H1 (cell line): Measurements from ENCODE around the gene PRR16. TPM values are rescaled to one million over a fixed set of nuclear protein-coding genes. Genes with fewer than 3 reads are reported as not detected.

Experiments used
- CTCF ChIA-PET: fragments of 300-600 bp; sonication (Branson Sonifier 250); formaldehyde crosslinking; loops from one replicate; lab custom pipeline; 2021; ENCODE audit not compliant: partially characterized antibody; lab: Charles Lee
- POLR2A ChIA-PET: fragments of 300-600 bp; sonication (Branson Sonifier 250); formaldehyde crosslinking; loops from one replicate; lab custom pipeline; 2021; ENCODE audit warnings: inconsistent platforms; ENCODE audit not compliant: partially characterized antibody; lab: Charles Lee
- DNase-seq, 2 experiments: peaks; one replicate each; pipeline versions ENCODE4 v3.0.0 to v3.0.0-alpha.2; 2010 to 2022; ENCODE audit warnings: low spot score in 2 of 2, low read depth in 1 of 2, mixed read lengths in 1 of 2
- FAIRE-seq: peaks from 2 replicates; lab custom pipeline; 2011; peaks lifted over from hg19 to GRCh38; lab: Jason Lieb, UNC
- H2AFZ ChIP-seq: 2 replicates; pipeline ENCODE4 v1.8.1; 2012; ENCODE audit warnings: low read length, inconsistent platforms
- H2AK5ac ChIP-seq: 2 replicates; pipeline ENCODE4 v1.6.1; 2013; ENCODE audit warnings: low read depth, low read length
- H2BK120ac ChIP-seq: replicated peaks from 2 replicates; pipeline ENCODE3; 2013; ENCODE audit warnings: low read depth, low read length, inconsistent platforms
- H2BK12ac ChIP-seq: 2 replicates; pipeline ENCODE4 v1.6.1; 2013; ENCODE audit warnings: low read depth, low read length
- H2BK15ac ChIP-seq: 2 replicates; pipeline ENCODE4 v1.6.1; 2013; ENCODE audit warnings: low read length
- H2BK20ac ChIP-seq: 2 replicates; pipeline ENCODE4 v1.6.1; 2013; ENCODE audit warnings: low read length
- H2BK5ac ChIP-seq: 2 replicates; pipeline ENCODE4 v1.6.1; 2013; ENCODE audit warnings: low read depth, low read length
- H3K14ac ChIP-seq: 2 replicates; pipeline ENCODE4 v1.6.1; 2013; ENCODE audit warnings: inconsistent platforms; ENCODE audit not compliant: insufficient read length
- H3K18ac ChIP-seq: 2 replicates; pipeline ENCODE4 v1.6.1; 2013; ENCODE audit warnings: low read length; ENCODE audit errors: extremely low read depth
- H3K23ac ChIP-seq: 2 replicates; pipeline ENCODE4 v1.6.1; 2013; ENCODE audit warnings: inconsistent platforms; ENCODE audit not compliant: insufficient read length
- H3K23me2 ChIP-seq: 2 replicates; pipeline ENCODE4 v1.6.1; 2013; ENCODE audit warnings: low read depth, low read length
- H3K27ac ChIP-seq: 2 replicates; pipeline ENCODE4 v1.6.1; 2011; ENCODE audit warnings: low read depth, low read length, inconsistent platforms
- H3K27me3 ChIP-seq, 4 experiments: replicated peaks in 1 of 4; 1 replicate in 1 of 4; 2 replicates in 3 of 4; pipeline versions ENCODE4 v1.6.1 to v1.8.1; 2011 to 2013; ENCODE audit warnings: low read length in 3 of 4, mild to moderate bottlenecking in 3 of 4, inconsistent platforms in 2 of 4, mixed read lengths in 2 of 4, moderate library complexity in 1 of 4; ENCODE audit not compliant: control insufficient read depth in 3 of 4, insufficient read depth in 3 of 4; ENCODE audit errors: extremely low read depth in 1 of 4
- H3K36me3 ChIP-seq, 4 experiments: 2 replicates each; pipeline versions ENCODE4 v1.6.1 to v1.8.1; 2011 to 2013; ENCODE audit warnings: mild to moderate bottlenecking in 4 of 4, low read length in 3 of 4, moderate library complexity in 2 of 4, control low read depth in 1 of 4, inconsistent platforms in 1 of 4; ENCODE audit not compliant: insufficient read depth in 4 of 4, control insufficient read depth in 2 of 4
- H3K4ac ChIP-seq: replicated peaks from 2 replicates; pipeline ENCODE3; 2013; ENCODE audit warnings: low read length, low read depth, mixed read lengths, inconsistent platforms; ENCODE audit not compliant: insufficient read length
- H3K4me1 ChIP-seq, 4 experiments: replicated peaks in 1 of 4; 1 replicate in 1 of 4; 2 replicates in 3 of 4; pipeline versions ENCODE4 v1.6.1 to v1.8.1; 2011 to 2013; ENCODE audit warnings: low read length in 3 of 4, inconsistent platforms in 2 of 4, mixed read lengths in 1 of 4; ENCODE audit not compliant: insufficient read depth in 4 of 4, control insufficient read depth in 3 of 4
- H3K4me2 ChIP-seq, 2 experiments: 2 replicates each; pipeline versions ENCODE4 v1.6.1 to v1.8.1; 2011 to 2013; ENCODE audit warnings: low read depth in 2 of 2, low read length in 2 of 2, control low read depth in 1 of 2, inconsistent platforms in 1 of 2, mild to moderate bottlenecking in 1 of 2; ENCODE audit not compliant: insufficient read depth in 1 of 2
- H3K4me3 ChIP-seq, 4 experiments: fragments of 200-600, 300-600 bp in 1 of 4; sonication (generic), shearing (Covaris generic), sonication (Bioruptor Twin) in 1 of 4; 2 replicates each; pipeline versions ENCODE4 v1.5.1 to v1.8.1; 2011 to 2016; ENCODE audit warnings: low read length in 4 of 4, low read depth in 3 of 4, control low read depth in 2 of 4, inconsistent platforms in 2 of 4, mild to moderate bottlenecking in 2 of 4, mixed read lengths in 1 of 4, moderate library complexity in 1 of 4; ENCODE audit not compliant: insufficient read depth in 2 of 4; ENCODE audit errors: extremely low read depth in 1 of 4
- H3K56ac ChIP-seq: replicated peaks from 2 replicates; pipeline ENCODE3; 2013; ENCODE audit warnings: low read depth, mild to moderate bottlenecking, mixed read lengths, low read length, inconsistent platforms; ENCODE audit not compliant: insufficient read length
- H3K79me1 ChIP-seq: 2 replicates; pipeline ENCODE4 v1.6.1; 2013; ENCODE audit warnings: low read depth, low read length, control low read depth
- H3K79me2 ChIP-seq, 2 experiments: 2 replicates each; pipeline versions ENCODE4 v1.6.1 to v1.8.1; 2012 to 2013; ENCODE audit warnings: low read length in 2 of 2, mild to moderate bottlenecking in 2 of 2, inconsistent platforms in 1 of 2; ENCODE audit not compliant: insufficient read depth in 2 of 2, control insufficient read depth in 1 of 2
- H3K9ac ChIP-seq, 4 experiments: replicated peaks in 1 of 4; 1 replicate in 1 of 4; 2 replicates in 3 of 4; pipeline versions ENCODE4 v1.6.1 to v1.8.1; 2011 to 2013; ENCODE audit warnings: low read depth in 3 of 4, low read length in 3 of 4, control low read depth in 2 of 4, mild to moderate bottlenecking in 2 of 4, moderate library complexity in 2 of 4, inconsistent platforms in 1 of 4; ENCODE audit errors: extremely low read depth in 1 of 4
- H3K9me3 ChIP-seq, 2 experiments: 2 replicates each; pipeline versions ENCODE4 v1.6.1 to v1.8.1; 2012 to 2013; ENCODE audit warnings: mild to moderate bottlenecking in 2 of 2, moderate library complexity in 2 of 2, control low read depth in 1 of 2, inconsistent platforms in 1 of 2, low read depth in 1 of 2, low read length in 1 of 2, mixed read lengths in 1 of 2; ENCODE audit not compliant: insufficient read depth in 2 of 2
- H4K20me1 ChIP-seq, 2 experiments: replicated peaks in 1 of 2; 2 replicates each; pipeline versions ENCODE3 to v1.8.1; 2011 to 2013; ENCODE audit warnings: inconsistent platforms in 2 of 2, low read length in 2 of 2, mild to moderate bottlenecking in 1 of 2; ENCODE audit not compliant: insufficient read depth in 2 of 2, control insufficient read depth in 1 of 2
- H4K5ac ChIP-seq: 2 replicates; pipeline ENCODE4 v1.6.1; 2013; ENCODE audit warnings: low read length, low read depth, mixed read lengths, inconsistent platforms; ENCODE audit not compliant: insufficient read length
- H4K8ac ChIP-seq: 2 replicates; pipeline ENCODE4 v1.8.0; 2013; ENCODE audit warnings: mild to moderate bottlenecking, moderate library complexity, low read length, inconsistent platforms; ENCODE audit not compliant: insufficient read depth; ENCODE audit errors: extremely low read depth
- H4K91ac ChIP-seq: replicated peaks from 2 replicates; pipeline ENCODE3; 2013; ENCODE audit warnings: low read length, mixed read lengths, inconsistent platforms; ENCODE audit not compliant: insufficient read length
- BRCA1 ChIP-seq: IDR thresholded peaks from 2 replicates; pipeline ENCODE4 v1.6.1; 2012; ENCODE audit warnings: low read depth, low read length, improper control_type of control experiment
- CEBPB ChIP-seq: IDR thresholded peaks from 2 replicates; pipeline ENCODE4 v1.6.1; 2012; ENCODE audit warnings: low read depth, low read length
- CREB1 ChIP-seq: IDR thresholded peaks from 2 replicates; pipeline ENCODE4 v1.6.1; 2012; ENCODE audit warnings: inconsistent platforms
- CTCF ChIP-seq, 3 experiments: IDR thresholded peaks; 1 replicate in 2 of 3; 2 replicates in 1 of 3; pipeline versions ENCODE4 v1.5.1 to v1.6.1; 2011; ENCODE audit warnings: low read length in 3 of 3, mild to moderate bottlenecking in 3 of 3, inconsistent platforms in 2 of 3, low read depth in 1 of 3, moderate library complexity in 1 of 3; ENCODE audit not compliant: insufficient read depth in 1 of 3; ENCODE audit errors: control extremely low read depth in 1 of 3
- E2F6 ChIP-seq: IDR thresholded peaks from 2 replicates; pipeline ENCODE4 v1.6.1; 2012; ENCODE audit warnings: inconsistent platforms
- EP300 ChIP-seq, 2 experiments: IDR thresholded peaks; 1 replicate in 1 of 2; 2 replicates in 1 of 2; pipeline ENCODE4 v1.6.1; 2011 to 2012; ENCODE audit warnings: low read depth in 2 of 2, low read length in 2 of 2, mild to moderate bottlenecking in 2 of 2, borderline replicate concordance in 1 of 2, inconsistent platforms in 1 of 2, moderate library complexity in 1 of 2
- HDAC2 ChIP-seq, 2 experiments: fragments of 300-600 bp in 1 of 2; sonication (generic) in 1 of 2; IDR thresholded peaks; 2 replicates each; pipeline ENCODE4 v1.6.1; 2011 to 2012; ENCODE audit warnings: low read depth in 2 of 2, low read length in 2 of 2, mild to moderate bottlenecking in 2 of 2, moderate library complexity in 2 of 2, borderline replicate concordance in 1 of 2, inconsistent platforms in 1 of 2
- KDM1A ChIP-seq: fragments of 200-600, 300-600 bp; sonication (generic); IDR thresholded peaks from 2 replicates; pipeline ENCODE4 v1.7.1; 2016; ENCODE audit warnings: mild to moderate bottlenecking, low read length, borderline replicate concordance
- SP1 ChIP-seq: IDR thresholded peaks from 2 replicates; pipeline ENCODE4 v1.6.1; 2011; ENCODE audit warnings: low read depth, low read length
- YY1 ChIP-seq: IDR thresholded peaks from 2 replicates; pipeline ENCODE4 v1.6.1; 2011; ENCODE audit warnings: low read depth, mild to moderate bottlenecking, low read length
- WGBS, 2 experiments: shearing (Covaris generic) in 1 of 2; methylation state at CpG; one replicate each; pipeline versions ENCODE4 v1.1.6 to v1.1.7; 2013 to 2015; ENCODE audit warnings: low lambda C conversion rate in 2 of 2, mixed read lengths in 2 of 2, inconsistent platforms in 1 of 2, low coverage in 1 of 2, missing lambda C conversion rate in 1 of 2; ENCODE audit not compliant: insufficient replicate concordance in 2 of 2, insufficient coverage in 1 of 2, insufficient read length in 1 of 2; ENCODE audit errors: extremely low coverage in 1 of 2, missing lambda C conversion rate in 1 of 2; 5-methylcytosine and 5-hydroxymethylcytosine counted together
- polyA plus RNA-seq, 7 experiments: library from polyadenylated mRNA; depleted of rRNA in 3 of 7; stranded (reverse) in 5 of 7; unstranded in 2 of 7; fragments of >200 nt in 5 of 7; fragments of 200-250 nt in 2 of 7; gene quantifications; 1 replicate in 5 of 7; 2 replicates in 1 of 7; 4 replicates in 1 of 7; pipeline versions ENCODE4 v1.2.1 to v1.2.3, GENCODE V29; 2011 to 2013; ENCODE audit warnings: missing spikeins in 2 of 7, mixed read lengths in 2 of 7
- total RNA-seq: library from RNA; stranded (reverse); fragmentation: NEBNext Ultra II Directional; extraction: Animal tissue kit (Norgen Biotek cat#: 25700); gene quantifications from 2 replicates; pipeline ENCODE4 v1.2.1, GENCODE V29; 2021

The PRR16 gene
- total and polyA plus RNA-seq, 2 of the 8 experiments (the other 6 are each of a cell fraction or from before 2014, with no cell fraction given) = 0.73 to 1.6 TPM

- no peak overlapping the region for H4K91ac ChIP-seq
- H3K79me2 ChIP-seq = no peaks in the 10 kb centered on the region
- POLR2A ChIA-PET = no interaction called here
- no peak overlapping the region for H3K9ac ChIP-seq
- CTCF ChIA-PET = no interaction called here
- no peaks in the 10 kb centered on the region for H3K36me3 ChIP-seq
- H3K4me1 ChIP-seq = no peaks in the 10 kb centered on the region
- H4K5ac ChIP-seq = no peak overlapping the region
- no peak for TF ChIP-seq E2F6
- TF ChIP-seq CREB1 = no peak
- TF ChIP-seq EP300 (IDR thresholded peaks at IDR 0.05; ENCODE audit: borderline replicate concordance in 1 of 2, low read depth in 2 of 2, low read length in 2 of 2) = no peak
- TF ChIP-seq YY1 = no peak
- TF ChIP-seq SP1 = no peak
- no peak for TF ChIP-seq CTCF (IDR thresholded peaks at IDR 0.05; ENCODE audit: control extremely low read depth in 1 of 3, insufficient read depth in 1 of 3, low read depth in 1 of 3, low read length in 3 of 3)
- no peak for TF ChIP-seq KDM1A
- no peak for TF ChIP-seq HDAC2 (IDR thresholded peaks at IDR 0.05; ENCODE audit: borderline replicate concordance in 1 of 2, low read depth in 2 of 2, low read length in 2 of 2)
- TF ChIP-seq BRCA1 = no peak
- no peak for TF ChIP-seq CEBPB
- H3K18ac ChIP-seq = no peak overlapping the region
- H3K23ac ChIP-seq = no peak overlapping the region
- H2AK5ac ChIP-seq = no peak overlapping the region
- H4K8ac ChIP-seq = no peak overlapping the region
- H3K23me2 ChIP-seq = no peaks in the 10 kb centered on the region
- no peak overlapping the region for H2BK120ac ChIP-seq
- DNase-seq (no peak), FAIRE-seq (no peak)
- H2BK15ac ChIP-seq = no peak overlapping the region
- H3K27me3 ChIP-seq = no peaks in the 10 kb centered on the region
- H3K79me1 ChIP-seq = no peaks in the 10 kb centered on the region
- no peak overlapping the region for H3K4ac ChIP-seq
- no peak overlapping the region for H2BK20ac ChIP-seq
- no peak overlapping the region for H3K56ac ChIP-seq
- no peak overlapping the region for H3K27ac ChIP-seq
- no peak overlapping the region for H2AFZ ChIP-seq
- H2BK5ac ChIP-seq = no peak overlapping the region
- H3K4me3 ChIP-seq = no peak overlapping the region
- H4K20me1 ChIP-seq = no peaks in the 10 kb centered on the region
- no peak overlapping the region for H3K4me2 ChIP-seq
- no peak overlapping the region for H2BK12ac ChIP-seq
- 100% methylated on average over 2 of the region's 2 CpGs; no CpG with 5 or more reads in 1 of the 2 experiments for WGBS, 2 experiments
- no peak overlapping the region for H3K14ac ChIP-seq
- H3K9me3 ChIP-seq = no peaks in the 10 kb centered on the region
Measured at GRCh38 chr5:120582635-120583034, 118.5 kb downstream of the PRR16 start.
